Uterus (tissue), 4 donors: ENCODE data around the gene PIWIL4. TPM values are rescaled to one million over a fixed set of nuclear protein-coding genes. Genes with fewer than 3 reads are reported as not detected.

Experiments
- DNase-seq, 2 donors: peaks; one replicate each; pipeline ENCODE4 v3.0.0-alpha.2; 2019 to 2020
- H3K27ac ChIP-seq, 2 donors: fragments of 200-600 bp; sonication (generic); 1 replicate in 1 of 2; 2 replicates in 1 of 2; pipeline ENCODE4 v1.5.1; 2016 to 2018
- H3K27me3 ChIP-seq, 2 donors: fragments of 200-600 bp; sonication (generic); one replicate each; pipeline ENCODE4 v1.5.1; 2018 to 2019; ENCODE audit warnings: control low read depth in 1 of 2
- H3K36me3 ChIP-seq, 2 donors: fragments of 200-600 bp; sonication (generic); one replicate each; pipeline ENCODE4 v1.5.1; 2019; ENCODE audit warnings: control low read depth in 1 of 2
- H3K4me1 ChIP-seq, 2 donors: fragments of 200-600 bp; sonication (generic); one replicate each; pipeline ENCODE4 v1.5.1; 2018 to 2019; ENCODE audit warnings: control low read depth in 1 of 2
- H3K4me3 ChIP-seq, 2 donors: fragments of 200-600 bp; sonication (generic); 1 replicate in 1 of 2; 2 replicates in 1 of 2; pipeline ENCODE4 v1.5.1; 2018 to 2019; ENCODE audit warnings: mild to moderate bottlenecking in 1 of 2
- H3K9me3 ChIP-seq, 2 donors: fragments of 200-600 bp; sonication (generic); one replicate each; pipeline ENCODE4 v1.5.1; 2019; ENCODE audit warnings: control low read depth in 1 of 2
- CTCF ChIP-seq, 4 experiments: fragments of 200-600 bp in 2 of 4; fragments of 450-650 bp in 2 of 4; sonication (generic) in 2 of 4; IDR thresholded peaks; one replicate each; pipeline ENCODE4 v1.5.1; 2016 to 2019; ENCODE audit warnings: antibody characterized with exemption in 4 of 4, mild to moderate bottlenecking in 2 of 4, moderate library complexity in 1 of 4
- POLR2A ChIP-seq, 2 donors: fragments of 450-650 bp; IDR thresholded peaks; one replicate each; pipeline ENCODE4 v1.6.1; 2016; ENCODE audit warnings: antibody characterized with exemption in 2 of 2, mild to moderate bottlenecking in 1 of 2, moderate library complexity in 1 of 2
- intact Hi-C: fragments of 100-400 bp; cut with DNase I; formaldehyde crosslinking; loops from one replicate; pipeline ENCODE4 v1.15.1; 2023; ENCODE audit warnings: low total_unique reads
- total RNA-seq, 4 donors: library from RNA; depleted of rRNA in 3 of 4; stranded (reverse); fragments of >200 nt in 3 of 4; gene quantifications; one replicate each; pipeline versions ENCODE4 v1.1.0 to v1.2.4, GENCODE V29; 2014 to 2023
- donor health status: DM: yes; HTN: yes; CAD: no.

PIWIL4 gene
- total RNA-seq, 4 donors from 2014 or later: 5.1 to 9.0 (median 6.8) TPM

GRCh38 chr11:94635072-94635471 lies 67.9 kb downstream of the PIWIL4 start:
- no peak overlapping the region for H3K4me3 ChIP-seq
- no peak for DNase-seq
- no peaks in the 10 kb centered on the region for H3K27me3 ChIP-seq
- H3K36me3 ChIP-seq: no peaks in the 10 kb centered on the region
- H3K9me3 ChIP-seq: no peaks in the 10 kb centered on the region
- H3K4me1 ChIP-seq: peaks cover 0 to 7% of the 10 kb centered on the region in 2 donors
- TF ChIP-seq CTCF (IDR thresholded peaks at IDR 0.05) (no peak), POLR2A (IDR thresholded peaks at IDR 0.05) (no peak)
- H3K27ac ChIP-seq: no peak overlapping the region
- intact Hi-C loops: no loop called here

DNA sequence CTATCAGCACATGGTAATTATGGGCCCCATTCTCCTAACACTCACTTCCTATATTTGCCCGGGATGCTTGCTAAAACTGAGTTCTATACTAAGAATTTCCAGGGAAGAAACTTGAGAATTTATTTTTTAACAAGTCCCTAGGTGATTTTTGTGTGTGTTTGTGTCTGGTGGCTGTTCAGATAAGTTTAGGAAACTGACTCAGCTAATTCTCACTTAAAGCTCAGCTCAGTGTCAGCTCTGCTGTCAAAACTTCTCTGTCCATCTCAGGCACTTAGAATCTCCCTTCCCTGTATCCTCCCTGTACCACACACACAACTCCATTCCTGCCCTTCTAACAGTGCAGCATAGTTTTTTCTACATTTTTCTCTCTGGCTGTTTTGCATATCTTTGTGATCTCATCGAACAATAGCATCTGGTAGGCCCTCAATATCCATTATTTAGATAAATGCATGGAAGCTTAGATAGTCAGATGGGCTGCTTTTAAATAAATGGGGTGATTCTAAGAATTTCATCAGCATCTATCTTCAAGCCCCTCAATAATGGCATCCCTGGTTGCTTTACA lies 69.3 kb downstream of the PIWIL4 start:
- Histone ChIP-seq H3K36me3 (no peaks in the 10 kb centered on the region), H3K27me3 (no peaks in the 10 kb centered on the region), H3K4me3 (no peak overlapping the region), H3K4me1 (peaks cover 0 to 7% of the 10 kb centered on the region in 2 donors), H3K27ac (no peak overlapping the region), H3K9me3 (no peaks in the 10 kb centered on the region)
- no peak for DNase-seq
- intact Hi-C loops: no loop called here
- TF ChIP-seq POLR2A (IDR thresholded peaks at IDR 0.05) (no peak), CTCF (IDR thresholded peaks at IDR 0.05) (no peak)

DNA sequence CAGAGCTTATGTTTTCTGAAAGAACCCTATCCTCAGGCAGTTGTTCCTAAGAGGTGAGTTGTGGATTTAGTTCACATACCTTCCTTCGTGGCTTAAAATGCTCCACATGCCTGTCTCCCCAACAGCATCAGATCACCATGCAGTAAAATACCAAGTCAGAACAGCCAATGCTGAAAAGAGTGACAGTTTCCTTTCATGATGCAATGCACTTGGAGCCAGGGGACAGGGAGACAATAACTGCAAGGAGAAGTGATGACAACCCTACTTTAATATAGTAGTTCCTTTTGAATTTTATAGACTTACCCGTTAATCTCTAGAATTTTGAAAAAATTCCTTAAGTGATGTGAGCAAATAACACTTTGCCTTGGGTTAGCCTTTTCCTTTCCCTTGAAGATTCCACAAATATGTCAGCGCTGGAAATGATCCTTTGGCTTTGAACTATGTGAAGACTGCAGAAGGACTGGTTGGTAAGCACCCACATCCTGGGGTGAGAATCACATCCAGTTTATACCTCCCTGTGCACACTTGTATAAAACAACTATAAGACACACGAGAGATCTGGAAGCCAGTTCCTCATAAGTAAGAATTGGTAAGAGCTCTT lies 71.2 kb downstream of the PIWIL4 start:
- Histone ChIP-seq H3K4me1 (peaks cover 0 to 7% of the 10 kb centered on the region in 2 donors), H3K4me3 (no peak overlapping the region), H3K36me3 (no peaks in the 10 kb centered on the region), H3K27ac (peak overlapping the region; percentile 28 to 66), H3K9me3 (no peaks in the 10 kb centered on the region), H3K27me3 (no peaks in the 10 kb centered on the region)
- intact Hi-C loops: no loop called here
- TF ChIP-seq CTCF (IDR thresholded peaks at IDR 0.05) (no peak), POLR2A (IDR thresholded peaks at IDR 0.05) (no peak)
- DNase-seq: no peak

GRCh38 chr11:94638902-94639373 lies 71.8 kb downstream of the PIWIL4 start:
- H3K4me3 ChIP-seq: no peak overlapping the region
- no peaks in the 10 kb centered on the region for H3K36me3 ChIP-seq
- no peak for DNase-seq
- no peaks in the 10 kb centered on the region for H3K27me3 ChIP-seq
- peaks cover 0 to 7% of the 10 kb centered on the region in 2 donors for H3K4me1 ChIP-seq
- intact Hi-C loops: no loop called here
- TF ChIP-seq CTCF (IDR thresholded peaks at IDR 0.05) (no peak), POLR2A (IDR thresholded peaks at IDR 0.05) (no peak)
- no peaks in the 10 kb centered on the region for H3K9me3 ChIP-seq
- peak overlapping the region; percentile 28 to 66 for H3K27ac ChIP-seq

- Histone ChIP-seq H3K4me1 (peaks cover 0 to 7% of the 10 kb centered on the region in 2 donors), H3K4me3 (no peak overlapping the region), H3K36me3 (no peaks in the 10 kb centered on the region), H3K27me3 (no peaks in the 10 kb centered on the region), H3K27ac (no peak overlapping the region), H3K9me3 (no peaks in the 10 kb centered on the region)
- TF ChIP-seq POLR2A (IDR thresholded peaks at IDR 0.05) (no peak), CTCF (IDR thresholded peaks at IDR 0.05) (no peak)
- DNase-seq: no peak
- intact Hi-C loops: no loop called here
These were observed 72.9 kb downstream of the PIWIL4 start for GRCh38 chr11:94639901-94640721.
